Astrocyte (in vitro differentiated cells and primary cell): ENCODE results near the gene SNX13. TPM values are rescaled to one million over a fixed set of nuclear protein-coding genes. Genes with fewer than 3 reads are reported as not detected.

Experiments used
- DNase-seq: peaks from one replicate; pipeline ENCODE4 v3.0.0-alpha.2; 2010; ENCODE audit warnings: low read depth
- FAIRE-seq: peaks from 2 replicates; lab custom pipeline; 2011; peaks lifted over from hg19 to GRCh38; lab: Jason Lieb, UNC
- H2AFZ ChIP-seq: 2 replicates; pipeline ENCODE4 v1.6.0; 2012; ENCODE audit warnings: low read depth, low read length, inconsistent platforms
- H3K27ac ChIP-seq: 2 replicates; pipeline ENCODE4 v1.5.1; 2011; ENCODE audit warnings: low read depth, low read length, inconsistent platforms
- H3K27me3 ChIP-seq: 2 replicates; pipeline ENCODE4 v1.6.0; 2011; ENCODE audit warnings: low read length, inconsistent platforms; ENCODE audit not compliant: insufficient read depth
- H3K36me3 ChIP-seq: 2 replicates; pipeline ENCODE4 v1.5.1; 2011; ENCODE audit warnings: low read length, inconsistent platforms; ENCODE audit not compliant: insufficient read depth
- H3K4me1 ChIP-seq: 2 replicates; pipeline ENCODE4 v1.5.1; 2011; ENCODE audit warnings: low read length, inconsistent platforms; ENCODE audit not compliant: insufficient read depth
- H3K4me2 ChIP-seq: 2 replicates; pipeline ENCODE4 v1.6.0; 2012; ENCODE audit warnings: low read length, inconsistent platforms
- H3K4me3 ChIP-seq: 2 replicates; pipeline ENCODE4 v1.5.1; 2011; ENCODE audit warnings: low read depth, mild to moderate bottlenecking, low read length, inconsistent platforms; ENCODE audit not compliant: insufficient read depth
- H3K79me2 ChIP-seq: 2 replicates; pipeline ENCODE4 v1.6.0; 2012; ENCODE audit warnings: mild to moderate bottlenecking, low read length, inconsistent platforms; ENCODE audit not compliant: insufficient read depth
- H3K9ac ChIP-seq: 2 replicates; pipeline ENCODE4 v1.6.0; 2012; ENCODE audit warnings: mild to moderate bottlenecking, low read length, inconsistent platforms
- H3K9me3 ChIP-seq: 2 replicates; pipeline ENCODE4 v1.5.1; 2012; ENCODE audit warnings: low read depth, mild to moderate bottlenecking, low read length, inconsistent platforms; ENCODE audit not compliant: insufficient read depth
- H4K20me1 ChIP-seq: 2 replicates; pipeline ENCODE4 v1.6.0; 2012; ENCODE audit warnings: low read length, inconsistent platforms; ENCODE audit not compliant: insufficient read depth
- H3K27ac Mint-ChIP-seq: one replicate; pipeline ENCODE4 v1.8.0; 2021; ENCODE audit warnings: mild to moderate bottlenecking, mixed read lengths; ENCODE audit not compliant: unreplicated experiment
- H3K27me3 Mint-ChIP-seq: one replicate; pipeline ENCODE4 v1.8.0; 2021; ENCODE audit warnings: low read depth, mixed read lengths; ENCODE audit not compliant: unreplicated experiment
- H3K36me3 Mint-ChIP-seq: one replicate; pipeline ENCODE4 v1.8.0; 2021; ENCODE audit warnings: low read depth, mixed read lengths; ENCODE audit not compliant: unreplicated experiment
- H3K4me1 Mint-ChIP-seq: one replicate; pipeline ENCODE4 v1.8.0; 2021; ENCODE audit warnings: low read depth, mixed read lengths; ENCODE audit not compliant: unreplicated experiment
- H3K4me3 Mint-ChIP-seq: one replicate; pipeline ENCODE4 v1.8.0; 2021; ENCODE audit warnings: mild to moderate bottlenecking, moderate library complexity, mixed read lengths; ENCODE audit not compliant: unreplicated experiment
- H3K9me3 Mint-ChIP-seq: one replicate; pipeline ENCODE4 v1.8.0; 2021; ENCODE audit warnings: mild to moderate bottlenecking, mixed read lengths; ENCODE audit not compliant: unreplicated experiment
- EZH2 ChIP-seq: IDR thresholded peaks from 2 replicates; pipeline ENCODE4 v1.6.1; 2012; ENCODE audit warnings: mild to moderate bottlenecking, low read length, inconsistent platforms; ENCODE audit not compliant: insufficient read depth
- total RNA-seq: library from RNA; stranded (reverse); gene quantifications from 2 replicates; pipeline ENCODE4 v1.2.1, GENCODE V29; 2021
- TF ChIP-seq, protein P1 (sequence below): IDR thresholded peaks from 2 replicates; pipeline ENCODE4 v1.5.1; 2011; ENCODE audit warnings: low read depth, mild to moderate bottlenecking, inconsistent platforms, low read length, moderate library complexity; ENCODE audit not compliant: insufficient read depth

SNX13 gene
- total RNA-seq, 1 donor from 2014 or later = 32.9 TPM

DNA sequence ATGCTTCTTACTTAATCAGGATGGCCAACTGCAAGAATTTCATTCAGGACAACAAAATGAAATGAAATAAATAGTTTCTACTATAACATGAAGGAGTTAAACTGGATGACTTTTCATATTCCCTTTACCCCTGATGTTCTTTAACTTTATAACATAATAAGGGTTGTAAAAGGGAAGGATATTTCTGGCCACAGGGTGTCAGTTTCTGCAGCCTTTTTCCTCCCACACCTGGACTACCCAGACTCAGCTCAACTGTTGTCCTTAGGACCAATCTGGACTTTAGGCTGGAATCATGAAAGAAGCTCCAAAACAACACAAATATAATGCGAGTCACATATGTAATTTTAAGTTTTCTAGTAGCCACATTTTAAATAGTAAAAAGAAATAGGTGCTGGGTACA lies 44.0 kb upstream of the SNX13 start:
- TF ChIP-seq, protein P1, sequence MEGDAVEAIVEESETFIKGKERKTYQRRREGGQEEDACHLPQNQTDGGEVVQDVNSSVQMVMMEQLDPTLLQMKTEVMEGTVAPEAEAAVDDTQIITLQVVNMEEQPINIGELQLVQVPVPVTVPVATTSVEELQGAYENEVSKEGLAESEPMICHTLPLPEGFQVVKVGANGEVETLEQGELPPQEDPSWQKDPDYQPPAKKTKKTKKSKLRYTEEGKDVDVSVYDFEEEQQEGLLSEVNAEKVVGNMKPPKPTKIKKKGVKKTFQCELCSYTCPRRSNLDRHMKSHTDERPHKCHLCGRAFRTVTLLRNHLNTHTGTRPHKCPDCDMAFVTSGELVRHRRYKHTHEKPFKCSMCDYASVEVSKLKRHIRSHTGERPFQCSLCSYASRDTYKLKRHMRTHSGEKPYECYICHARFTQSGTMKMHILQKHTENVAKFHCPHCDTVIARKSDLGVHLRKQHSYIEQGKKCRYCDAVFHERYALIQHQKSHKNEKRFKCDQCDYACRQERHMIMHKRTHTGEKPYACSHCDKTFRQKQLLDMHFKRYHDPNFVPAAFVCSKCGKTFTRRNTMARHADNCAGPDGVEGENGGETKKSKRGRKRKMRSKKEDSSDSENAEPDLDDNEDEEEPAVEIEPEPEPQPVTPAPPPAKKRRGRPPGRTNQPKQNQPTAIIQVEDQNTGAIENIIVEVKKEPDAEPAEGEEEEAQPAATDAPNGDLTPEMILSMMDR = no peak
- no peak for TF ChIP-seq EZH2
- Histone ChIP-seq H3K4me2 (no peak overlapping the region), H3K27ac (no peak overlapping the region), H3K27me3 (no peaks in the 10 kb centered on the region), H3K9ac (no peak overlapping the region), H3K79me2 (no peaks in the 10 kb centered on the region), H3K4me1 (peaks cover 6% of the 10 kb centered on the region), H3K36me3 (no peaks in the 10 kb centered on the region), H3K4me3 (no peak overlapping the region), H3K9me3 (no peaks in the 10 kb centered on the region), H2AFZ (no peak overlapping the region), H4K20me1 (no peaks in the 10 kb centered on the region)
- peaks cover 2% of the 10 kb centered on the region for H3K9me3 Mint-ChIP-seq
- no peak for DNase-seq
- no peaks in the 10 kb centered on the region for H3K36me3 Mint-ChIP-seq
- no peaks in the 10 kb centered on the region for H3K4me1 Mint-ChIP-seq
- no peak overlapping the region for H3K4me3 Mint-ChIP-seq
- no peak for FAIRE-seq
- H3K27me3 Mint-ChIP-seq = no peaks in the 10 kb centered on the region
- H3K27ac Mint-ChIP-seq = no peak overlapping the region

GRCh38 chr7:17983221-17984062 lies 43.1 kb upstream of the SNX13 start:
- TF ChIP-seq EZH2 = no peak
- TF ChIP-seq, protein P1 = no peak
- H3K4me3 Mint-ChIP-seq = no peak overlapping the region
- FAIRE-seq (no peak), DNase-seq (no peak)
- no peak overlapping the region for H3K27ac Mint-ChIP-seq
- H3K27ac ChIP-seq = no peak overlapping the region
- no peaks in the 10 kb centered on the region for H4K20me1 ChIP-seq
- H3K4me1 ChIP-seq = peaks cover 6% of the 10 kb centered on the region
- H3K9ac ChIP-seq = no peak overlapping the region
- no peaks in the 10 kb centered on the region for H3K36me3 Mint-ChIP-seq
- no peaks in the 10 kb centered on the region for H3K9me3 ChIP-seq
- H3K36me3 ChIP-seq = no peaks in the 10 kb centered on the region
- peaks cover 2% of the 10 kb centered on the region for H3K9me3 Mint-ChIP-seq
- H3K4me3 ChIP-seq = no peak overlapping the region
- H3K27me3 ChIP-seq = no peaks in the 10 kb centered on the region
- H3K27me3 Mint-ChIP-seq = no peaks in the 10 kb centered on the region
- no peak overlapping the region for H2AFZ ChIP-seq
- H3K4me1 Mint-ChIP-seq = no peaks in the 10 kb centered on the region
- H3K4me2 ChIP-seq = no peak overlapping the region
- no peaks in the 10 kb centered on the region for H3K79me2 ChIP-seq

DNA sequence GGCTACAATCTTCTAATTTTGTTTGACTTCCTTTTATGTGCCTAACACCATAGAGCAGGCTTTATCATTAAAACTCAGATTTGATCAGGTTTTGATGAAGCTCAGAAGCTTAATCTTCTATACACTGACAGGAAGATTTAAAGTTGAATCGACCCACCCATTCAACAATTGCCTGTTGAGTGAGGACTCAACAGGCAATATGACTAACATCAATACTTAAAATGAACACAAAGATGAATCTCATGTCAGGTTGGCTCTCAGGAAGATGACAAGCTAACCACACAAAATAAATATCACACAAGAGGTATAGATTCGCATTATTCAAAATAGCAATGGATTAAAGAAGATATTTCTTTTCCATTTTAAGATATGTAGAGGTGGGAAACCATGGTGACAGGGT lies 36.7 kb upstream of the SNX13 start:
- no peaks in the 10 kb centered on the region for H3K36me3 Mint-ChIP-seq
- FAIRE-seq = no peak
- no peak overlapping the region for H3K4me2 ChIP-seq

More for the DNA sequence above, 36.7 kb upstream of the SNX13 start:
- Histone ChIP-seq H4K20me1 (no peaks in the 10 kb centered on the region), H3K9me3 (no peaks in the 10 kb centered on the region), H3K79me2 (no peaks in the 10 kb centered on the region), H3K27me3 (no peaks in the 10 kb centered on the region), H3K9ac (no peak overlapping the region), H3K27ac (no peak overlapping the region), H3K4me3 (no peak overlapping the region), H3K36me3 (no peaks in the 10 kb centered on the region), H3K4me1 (no peaks in the 10 kb centered on the region), H2AFZ (no peak overlapping the region)
- H3K4me1 Mint-ChIP-seq = no peaks in the 10 kb centered on the region
- no peak overlapping the region for H3K27ac Mint-ChIP-seq
- no peaks in the 10 kb centered on the region for H3K27me3 Mint-ChIP-seq
- no peaks in the 10 kb centered on the region for H3K9me3 Mint-ChIP-seq
- no peak overlapping the region for H3K4me3 Mint-ChIP-seq
- DNase-seq = no peak
- TF ChIP-seq, protein P1 = no peak
- TF ChIP-seq EZH2 = no peak
